ENCODE data around the gene CRYGN.

DNA sequence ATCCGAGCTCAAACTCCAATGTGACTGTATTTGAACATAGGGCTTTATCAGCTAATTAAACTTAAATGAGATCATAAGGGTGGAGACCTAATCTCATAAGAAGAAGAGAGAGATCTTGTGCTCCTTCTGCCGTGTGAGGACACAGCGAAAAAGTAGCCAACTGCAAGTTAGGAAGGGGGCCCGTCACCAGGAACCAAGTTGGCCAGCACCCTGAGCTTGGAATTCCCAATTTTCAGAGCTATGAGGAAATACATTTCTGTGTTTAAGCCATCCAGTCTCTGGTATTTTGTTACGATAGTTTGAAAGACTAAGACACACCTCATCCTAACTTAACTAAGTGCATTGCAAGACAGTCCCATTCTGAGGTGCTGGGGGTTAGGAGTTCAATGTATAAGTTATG, 16.0 kb downstream of the CRYGN start:
- no peak for TF ChIP-seq EZH2 (IDR thresholded peaks at IDR 0.05; ENCODE audit: insufficient read depth, poor library complexity, severe bottlenecking)
- no peak for TF ChIP-seq EZH2phosphoT487 (IDR thresholded peaks at IDR 0.05; ENCODE audit: insufficient read depth, low read depth)

Data from GM23248 (cell line).